Measurements from ENCODE around the gene ANKRD62. TPM values are rescaled to one million over a fixed set of nuclear protein-coding genes. Genes with fewer than 3 reads are reported as not detected.

Gene ANKRD62
- total and polyA plus RNA-seq, 2 of the 4 experiments (the other 2 are of a cell fraction), result not detected

- H2BK15ac ChIP-seq (ENCODE audit: low read depth, low read length), result no peak overlapping the region
- H3K14ac ChIP-seq (replicated peaks; ENCODE audit: low read depth, low read length), result no peak overlapping the region
- H3K23ac ChIP-seq (ENCODE audit: low read depth, low read length), result no peak overlapping the region
- dilution Hi-C loops (cut with HindIII; ENCODE audit: low sequenced_read_pairs, unreplicated experiment), result no loop called here
- intact Hi-C loops (cut with micrococcal nuclease), result loop anchor here (5.0 kb wide), 1 partner anchor 60 kb away; no protein-coding TSS in a partner anchor
- DNase-seq (no peak), ATAC-seq (ENCODE audit: low read depth) (no peak)
- H3K4me3 ChIP-seq (ENCODE audit: insufficient read depth, low read depth, low read length), result no peak overlapping the region
- H3K79me1 ChIP-seq (ENCODE audit: low read depth in 1 of 2, low read length in 2 of 2), result no peaks in the 10 kb centered on the region
- no peak overlapping the region for H3K4ac ChIP-seq (ENCODE audit: low read depth, low read length)
- H3K56ac ChIP-seq (ENCODE audit: extremely low read depth, insufficient read depth, low read length), result no peak overlapping the region
- H2BK120ac ChIP-seq (ENCODE audit: low read depth, low read length), result no peak overlapping the region
- H2AK9ac ChIP-seq (replicated peaks; ENCODE audit: low read depth, low read length, poor library complexity), result no peak overlapping the region
- TF ChIP-seq MAFK (IDR thresholded peaks at IDR 0.05; ENCODE audit: low read depth, low read length), result no peak
- no peak for TF ChIP-seq CEBPB (IDR thresholded peaks at IDR 0.05; ENCODE audit: low read depth, low read length)
- TF ChIP-seq SMC3 (IDR thresholded peaks at IDR 0.05; ENCODE audit: low read depth, low read length), result no peak
- TF ChIP-seq RFX5 (IDR thresholded peaks at IDR 0.05; ENCODE audit: low read depth, low read length), result no peak
- TF ChIP-seq RCOR1 (IDR thresholded peaks at IDR 0.05; ENCODE audit: insufficient replicate concordance, low read length), result no peak
- TF ChIP-seq MXI1 (IDR thresholded peaks at IDR 0.05; ENCODE audit: borderline replicate concordance, low read depth, low read length), result no peak
- TF ChIP-seq USF2 (IDR thresholded peaks at IDR 0.05; ENCODE audit: low read depth, low read length), result no peak
- TF ChIP-seq MAZ (IDR thresholded peaks at IDR 0.05; ENCODE audit: borderline replicate concordance, low read depth, low read length), result no peak
- TF ChIP-seq FOS (IDR thresholded peaks at IDR 0.05; ENCODE audit: low read depth, low read length), result no peak
- TF ChIP-seq RAD21 (IDR thresholded peaks at IDR 0.05; ENCODE audit: low read length), result no peak
- no peak for TF ChIP-seq CTCF (conservative IDR thresholded peaks at IDR 0.05; ENCODE audit: low read depth, low read length)
- no peak for TF ChIP-seq ELK1 (IDR thresholded peaks at IDR 0.05; ENCODE audit: borderline replicate concordance, low read depth, low read length)
- TF ChIP-seq BHLHE40 (IDR thresholded peaks at IDR 0.05; ENCODE audit: low read depth, low read length), result no peak
- TF ChIP-seq NFE2L2 (IDR thresholded peaks at IDR 0.05; ENCODE audit: low read depth, low read length), result no peak
- TF ChIP-seq POLR2A (IDR thresholded peaks at IDR 0.05; ENCODE audit: low read depth, low read length), result no peak
- no peak for TF ChIP-seq CHD1 (IDR thresholded peaks at IDR 0.05; ENCODE audit: low read depth, low read length)
- no peak overlapping the region for H3K18ac ChIP-seq (ENCODE audit: low read depth, low read length)
- no TSS peak for BruUV-seq (replicated peaks)
- no peak overlapping the region for H3K9ac ChIP-seq (ENCODE audit: low read depth, low read length)
- CTCF ChIA-PET, result interaction anchor here (0.7 kb wide), 1 partner anchor 21 kb away, joined by 3 read pairs; no protein-coding TSS in a partner anchor
- POLR2A ChIA-PET (ENCODE audit: unreplicated experiment), result no interaction called here
- H2AFZ ChIP-seq (replicated peaks; ENCODE audit: low read length, poor library complexity), result no peak overlapping the region
- H4K91ac ChIP-seq (ENCODE audit: insufficient read depth, low read depth, low read length), result no peak overlapping the region
- H3K27me3 ChIP-seq (ENCODE audit: control insufficient read depth, insufficient read depth, low read length), result peaks cover 7% of the 10 kb centered on the region
- no peak overlapping the region for H3K27ac ChIP-seq (ENCODE audit: insufficient read depth, low read length)
- no peak overlapping the region for H2AK5ac ChIP-seq (ENCODE audit: low read depth, low read length)
- H2BK5ac ChIP-seq (ENCODE audit: low read depth, low read length, poor library complexity, severe bottlenecking), result no peak overlapping the region
- H4K20me1 ChIP-seq (ENCODE audit: insufficient read depth, low read length), result no peaks in the 10 kb centered on the region
- no peaks in the 10 kb centered on the region for H3K36me3 ChIP-seq (ENCODE audit: control insufficient read depth, insufficient read depth, low read length)
- H3K4me1 ChIP-seq (ENCODE audit: control insufficient read depth, insufficient read depth, low read length), result no peaks in the 10 kb centered on the region
- H2BK20ac ChIP-seq (ENCODE audit: low read depth, low read length), result no peak overlapping the region
- H4K8ac ChIP-seq (ENCODE audit: low read depth in 2 of 2, low read length in 2 of 2), result no peak overlapping the region
- in situ Hi-C loops (cut with MboI; ENCODE audit: low sequenced_read_pairs), result no loop called here
- H3K4me2 ChIP-seq (ENCODE audit: low read depth, low read length), result no peak overlapping the region
- no peak overlapping the region for H4K5ac ChIP-seq (ENCODE audit: low read depth, low read length)
- 71% methylated on average over 1 of the region's 13 CpGs; no CpG with 5 or more reads in 1 of the 2 experiments for WGBS, 2 experiments (ENCODE audit: extremely low coverage in 2 of 2, insufficient read length in 1 of 2)
- no peaks in the 10 kb centered on the region for H3K9me1 ChIP-seq (ENCODE audit: insufficient read depth, low read length)
- H3K9me3 ChIP-seq (ENCODE audit: control insufficient read depth, insufficient read depth, low read length), result no peaks in the 10 kb centered on the region
Observed at GRCh38 chr18:12102136-12102842, 8.6 kb downstream of the ANKRD62 start.

All from IMR-90 (cell line).